Measurements from ENCODE around the gene DCAF5.
"Not testable (repeated sequence)": the region's sequence is repeated elsewhere in the genome, so short reads cannot be mapped to it uniquely, and the experiment has no call there.

The DCAF5 gene

GRCh38 chr14:69152902-69153151, at the start of gene DCAF5:
TSS of gene DCAF5 (minus strand) at chr14:69153119. CDS start at chr14:69152978, 141 bp downstream.
- no peak for DNase-seq

- DNase-seq = no peak
These were observed 46.9 kb upstream of the DCAF5 start for GRCh38 chr14:69199786-69200185.

GRCh38 chr14:69193721-69194120, 40.8 kb upstream of the DCAF5 start:
- no peak for DNase-seq

GRCh38 chr14:69191340-69192111, 38.6 kb upstream of the DCAF5 start, which contains the start of gene EXD2:
TSS of gene EXD2 (plus strand) at chr14:69191498. CDS start at chr14:69209471, 17,973 bp downstream.
- peak; percentile 87 for DNase-seq

- no peak for DNase-seq
These were observed 37.3 kb upstream of the DCAF5 start for GRCh38 chr14:69190191-69190590.

- DNase-seq = no peak
These were observed 30.8 kb upstream of the DCAF5 start for GRCh38 chr14:69183735-69184134.

GRCh38 chr14:69182580-69182979, 29.7 kb upstream of the DCAF5 start:
- not testable (repeated sequence) for DNase-seq

- no peak for DNase-seq
These were observed 28.6 kb upstream of the DCAF5 start for GRCh38 chr14:69181491-69181890.

GRCh38 chr14:69175130-69175529, 22.2 kb upstream of the DCAF5 start:
- no peak for DNase-seq

- DNase-seq = no peak
These were observed 18.6 kb upstream of the DCAF5 start for GRCh38 chr14:69171569-69171968.

GRCh38 chr14:69170839-69171238, 17.9 kb upstream of the DCAF5 start:
- no peak for DNase-seq

GRCh38 chr14:69165787-69166186, 12.9 kb upstream of the DCAF5 start:
- DNase-seq = not testable (repeated sequence)

GRCh38 chr14:69161590-69161989, 8.7 kb upstream of the DCAF5 start:
- no peak for DNase-seq

- no peak for DNase-seq
These were observed 3.3 kb upstream of the DCAF5 start for GRCh38 chr14:69156224-69156623.

- no peak for DNase-seq
These were observed 1.9 kb upstream of the DCAF5 start for GRCh38 chr14:69154779-69155178.

- no peak for DNase-seq
These were observed 953 bp upstream of the DCAF5 start for GRCh38 chr14:69153873-69154270.

GRCh38 chr14:69153152-69153872, 393 bp upstream of the DCAF5 start:
- peak; percentile 74 for DNase-seq

GRCh38 chr14:69152181-69152901, 578 bp downstream of the DCAF5 start:
- DNase-seq = no peak

- no peak for DNase-seq
These were observed 1.3 kb downstream of the DCAF5 start for GRCh38 chr14:69151458-69152180.

- DNase-seq = no peak
These were observed 3.3 kb downstream of the DCAF5 start for GRCh38 chr14:69149461-69150244.

- DNase-seq = no peak
These were observed 10.8 kb downstream of the DCAF5 start for GRCh38 chr14:69142101-69142500.

GRCh38 chr14:69141550-69141949, 11.4 kb downstream of the DCAF5 start:
- DNase-seq = no peak
